Keratinocyte (primary cell): ENCODE data around the gene RRBP1.

Experiments
- CTCF ChIP-seq, 3 experiments: IDR thresholded peaks in 1 of 3; conservative IDR thresholded peaks in 1 of 3; optimal IDR thresholded peaks in 1 of 3; 2 replicates in 2 of 3; 3 replicates in 1 of 3; pipeline versions ENCODE3 to v1.5.1; 2011; ENCODE audit warnings: low read length in 3 of 3, mild to moderate bottlenecking in 3 of 3, moderate library complexity in 2 of 3, control low read depth in 1 of 3, inconsistent platforms in 1 of 3; ENCODE audit not compliant: insufficient read depth in 2 of 3; ENCODE audit errors: extremely low read depth in 1 of 3
- EZH2 ChIP-seq: IDR thresholded peaks from one replicate; pipeline ENCODE4 v1.6.1; 2012; ENCODE audit warnings: inconsistent platforms, mild to moderate bottlenecking, low read length, moderate library complexity

DNA sequence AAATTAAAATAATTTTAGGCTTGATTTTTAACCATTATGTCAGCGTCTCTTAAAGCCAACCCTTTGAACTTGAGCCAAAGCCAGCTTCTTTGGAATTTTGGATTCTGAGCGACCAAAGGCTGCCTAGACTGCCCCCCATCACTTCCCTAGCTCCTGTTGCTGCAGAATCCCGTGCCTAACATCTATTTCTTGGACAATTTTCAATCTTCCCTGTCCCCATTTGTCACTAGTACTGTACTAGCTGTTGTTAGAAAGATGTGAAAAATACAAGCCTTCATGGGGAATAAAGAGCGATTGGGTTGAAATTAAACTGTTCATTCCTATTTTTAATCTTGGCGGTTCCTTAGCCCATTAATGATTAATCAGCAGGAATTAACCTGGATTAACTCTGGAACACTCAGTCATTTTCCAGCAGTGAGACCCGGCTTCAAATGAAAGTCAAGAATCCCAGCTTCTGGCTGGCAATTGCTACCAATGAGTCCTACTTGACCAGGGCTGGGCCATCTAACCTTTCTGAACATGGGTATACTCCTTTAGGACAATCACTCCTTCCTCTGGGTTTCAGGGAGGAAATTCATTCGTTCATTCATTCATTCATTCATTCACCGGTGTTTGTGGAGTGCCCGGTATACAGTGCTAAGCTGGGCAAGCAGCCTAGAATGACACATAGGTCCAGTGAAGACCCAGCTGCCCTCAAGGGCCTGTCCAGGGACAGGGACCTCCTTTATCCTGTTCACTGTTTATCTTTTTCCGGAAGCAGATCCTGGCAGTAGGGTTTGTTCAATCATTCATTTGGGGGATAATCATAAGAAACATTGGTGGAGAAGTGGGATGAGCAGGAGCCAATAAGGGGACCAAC, 1.4 kb upstream of the RRBP1 start:
- no peak for TF ChIP-seq CTCF (optimal IDR thresholded peaks at IDR 0.05 in 1 of 3, IDR thresholded peaks at IDR 0.05 in 1 of 3, conservative IDR thresholded peaks at IDR 0.05 in 1 of 3; ENCODE audit: extremely low read depth in 1 of 3, insufficient read depth in 2 of 3, low read length in 3 of 3)
- TF ChIP-seq EZH2, result no peak
